Right hindlimb (tissue), 1 donor: ENCODE results near the gene RELL2.
"Not testable (repeated sequence)": the region's sequence is repeated elsewhere in the genome, so short reads cannot be mapped to it uniquely, and the experiment has no call there.

Source experiments
- DNase-seq: peaks from one replicate; pipeline ENCODE4 v3.0.0-alpha.2; 2018

Gene RELL2, protein sequence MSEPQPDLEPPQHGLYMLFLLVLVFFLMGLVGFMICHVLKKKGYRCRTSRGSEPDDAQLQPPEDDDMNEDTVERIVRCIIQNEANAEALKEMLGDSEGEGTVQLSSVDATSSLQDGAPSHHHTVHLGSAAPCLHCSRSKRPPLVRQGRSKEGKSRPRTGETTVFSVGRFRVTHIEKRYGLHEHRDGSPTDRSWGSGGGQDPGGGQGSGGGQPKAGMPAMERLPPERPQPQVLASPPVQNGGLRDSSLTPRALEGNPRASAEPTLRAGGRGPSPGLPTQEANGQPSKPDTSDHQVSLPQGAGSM

DNA sequence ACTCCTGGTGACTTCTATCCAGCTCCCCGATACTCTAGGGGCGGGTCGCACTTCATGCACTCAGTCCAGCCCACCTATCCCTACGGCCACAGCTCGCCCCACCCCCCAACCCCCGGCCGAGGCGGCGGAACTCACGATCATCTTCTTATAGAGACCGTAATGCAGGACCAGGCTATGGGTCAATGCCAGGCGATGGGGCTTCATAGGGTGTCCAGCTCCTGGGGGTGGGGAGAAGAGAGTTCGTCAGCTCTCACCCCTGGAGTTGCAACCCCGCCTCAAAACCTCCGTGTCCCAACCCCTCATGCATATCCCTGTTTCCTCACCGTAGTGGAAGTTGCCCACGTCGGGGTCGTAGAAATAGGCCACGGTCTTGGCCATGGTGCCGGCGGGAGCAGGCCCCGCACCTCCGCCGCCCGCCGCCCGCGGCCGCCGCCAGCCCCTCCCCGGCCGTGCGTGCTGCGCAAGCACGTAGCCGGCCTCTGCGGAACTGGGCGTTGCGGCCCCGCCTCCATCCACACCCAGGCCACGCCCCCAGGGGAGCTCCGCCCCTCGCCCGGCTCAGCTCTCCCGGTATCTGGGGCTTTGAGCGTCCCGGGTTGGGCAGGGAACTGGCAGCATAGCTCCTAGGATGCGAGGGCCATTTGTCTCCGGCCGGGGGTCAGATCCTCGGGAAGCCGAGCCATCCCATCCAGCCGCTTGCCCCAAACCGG is at the start of gene RELL2, which contains the start of gene HDAC3:
Gene RELL2, plus strand, starts transcription at position 585 of the 710 bp plus-strand sequence. CDS start 1,229 bp downstream, outside the sequence.
Gene HDAC3, minus strand, starts transcription at position 437 of the 710 bp plus-strand sequence. Its CDS starts 59 bp downstream, at position 378.
- peak; percentile 94 for DNase-seq

GRCh38 chr5:141590127-141590526 is 46.7 kb upstream of the RELL2 start:
- no peak for DNase-seq

DNA sequence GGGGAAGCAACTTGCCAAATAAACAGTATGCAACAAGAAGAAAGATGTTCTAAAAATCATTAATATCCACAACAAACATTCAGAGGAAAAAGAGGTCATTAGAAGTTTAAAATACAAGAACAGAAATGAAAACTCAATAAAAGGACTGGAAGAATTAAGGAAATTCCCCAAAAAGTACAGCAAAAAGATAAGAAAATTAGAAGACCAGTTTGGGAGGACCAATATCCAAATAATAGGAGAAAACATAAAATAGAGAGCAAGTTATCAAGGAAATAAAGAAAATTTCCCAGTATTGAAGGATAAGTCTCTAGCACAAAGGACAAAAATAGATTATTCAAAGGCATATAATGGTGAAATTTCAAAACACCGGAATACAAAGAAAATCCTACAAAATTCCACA is 39.9 kb upstream of the RELL2 start:
- DNase-seq: no peak

GRCh38 chr5:141597394-141597793 is 39.4 kb upstream of the RELL2 start:
- no peak for DNase-seq

- no peak for DNase-seq
Measured at GRCh38 chr5:141597814-141598213, 39.0 kb upstream of the RELL2 start.

DNA sequence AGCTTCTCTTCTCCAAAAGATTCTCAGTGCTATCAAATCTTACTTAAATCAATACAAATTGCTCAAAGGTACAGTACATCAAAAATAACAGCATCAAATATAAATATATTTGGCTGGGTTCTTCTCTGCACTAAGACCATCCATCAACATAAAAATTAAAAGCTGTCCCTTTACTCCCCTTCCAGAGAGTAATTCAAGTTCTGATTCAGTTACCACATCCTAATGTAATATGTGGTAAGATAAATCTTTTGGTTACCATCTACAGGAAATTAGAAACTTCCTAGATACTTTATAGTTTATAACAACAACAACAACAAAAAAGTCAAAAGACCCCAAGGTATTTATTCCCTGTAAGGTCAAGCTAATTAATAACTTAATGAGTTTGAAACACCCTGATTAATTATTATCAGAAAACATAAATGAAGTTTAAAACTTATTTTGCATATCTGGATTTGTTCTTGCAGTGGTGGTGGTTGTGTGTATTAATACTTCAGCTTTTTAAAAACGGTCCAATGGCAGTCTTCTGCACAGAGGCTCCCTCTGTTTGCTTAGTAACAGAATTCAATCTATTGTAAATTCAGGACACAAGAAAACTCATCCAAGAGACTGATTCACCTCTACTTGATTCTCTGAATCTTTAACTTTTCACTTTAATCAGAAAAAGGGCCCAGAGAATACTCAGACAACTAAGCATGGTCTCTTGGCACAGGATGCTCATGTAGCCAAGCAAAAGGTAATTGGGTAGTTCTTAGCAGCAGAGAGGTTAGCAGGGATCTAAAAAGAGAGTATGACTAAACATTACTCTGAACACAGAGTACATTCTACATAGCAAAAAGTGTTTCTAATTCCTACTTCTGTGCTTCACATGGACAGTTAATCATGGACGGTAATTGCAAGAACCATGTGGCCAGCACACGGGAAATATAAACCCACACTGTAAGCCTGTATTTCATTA is 38.1 kb upstream of the RELL2 start:
- DNase-seq: no peak

- DNase-seq: no peak
Measured at GRCh38 chr5:141602606-141603005, 34.2 kb upstream of the RELL2 start.

DNA sequence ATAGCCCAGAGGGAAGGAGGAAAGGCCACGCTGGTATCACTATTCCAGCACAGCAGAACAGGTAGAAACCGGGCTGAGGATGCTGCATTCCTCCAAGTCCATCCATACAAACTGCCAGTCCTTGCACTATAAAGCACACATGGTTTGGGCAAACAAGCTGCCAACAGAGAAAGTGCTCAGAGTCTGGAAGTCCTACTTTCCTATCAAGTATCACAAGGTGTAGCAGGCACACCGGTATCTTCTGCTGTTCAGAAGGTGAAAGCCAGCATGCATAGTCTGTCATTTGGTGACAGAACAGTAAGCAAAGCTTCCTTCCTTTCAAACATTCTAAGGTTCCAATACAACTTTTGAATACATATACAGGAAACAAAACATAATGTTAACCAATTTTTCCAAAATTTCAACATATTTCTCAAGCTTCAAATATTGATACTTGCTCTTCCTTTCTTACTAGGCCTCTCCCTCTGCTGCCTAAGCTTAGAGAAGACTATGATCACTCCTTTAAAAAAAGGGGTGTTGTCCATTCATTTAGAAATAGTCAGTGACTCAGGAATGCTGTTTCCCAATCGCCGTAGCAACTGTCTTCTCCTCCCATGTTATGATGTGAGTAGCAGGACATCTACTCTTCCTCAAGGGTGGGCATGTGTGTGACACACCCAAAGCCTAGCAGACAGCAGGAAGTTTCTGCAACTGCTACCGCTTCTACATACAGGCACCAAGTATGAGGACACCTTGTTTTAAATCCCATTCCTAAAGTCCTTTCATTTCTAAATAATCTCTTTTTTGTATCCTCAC is 32.7 kb upstream of the RELL2 start:
- peak; percentile 57 for DNase-seq

GRCh38 chr5:141605523-141606277 is 31.1 kb upstream of the RELL2 start:
- DNase-seq: no peak

GRCh38 chr5:141608046-141608445 is 28.8 kb upstream of the RELL2 start:
- DNase-seq: no peak

DNA sequence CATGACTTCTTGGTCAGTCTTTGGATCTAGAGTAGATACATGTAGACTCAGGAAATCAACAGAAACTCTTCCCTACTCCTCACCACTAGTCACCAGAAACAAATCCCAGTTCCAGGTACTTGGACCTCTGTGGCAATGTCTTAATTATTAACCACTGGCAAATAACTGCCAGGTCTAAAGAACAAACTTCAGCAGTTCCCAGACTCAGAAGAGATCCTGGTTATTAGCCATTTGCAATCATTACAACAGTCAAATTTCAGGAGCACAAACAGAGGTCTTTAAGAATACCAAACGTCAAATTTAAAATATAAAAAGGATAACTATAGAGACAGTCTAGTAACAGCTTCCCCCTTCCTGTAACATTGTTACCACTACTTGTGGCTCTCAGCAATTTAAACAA is 28.2 kb upstream of the RELL2 start:
- no peak for DNase-seq

GRCh38 chr5:141609044-141609443 is 27.8 kb upstream of the RELL2 start:
- no peak for DNase-seq

DNA sequence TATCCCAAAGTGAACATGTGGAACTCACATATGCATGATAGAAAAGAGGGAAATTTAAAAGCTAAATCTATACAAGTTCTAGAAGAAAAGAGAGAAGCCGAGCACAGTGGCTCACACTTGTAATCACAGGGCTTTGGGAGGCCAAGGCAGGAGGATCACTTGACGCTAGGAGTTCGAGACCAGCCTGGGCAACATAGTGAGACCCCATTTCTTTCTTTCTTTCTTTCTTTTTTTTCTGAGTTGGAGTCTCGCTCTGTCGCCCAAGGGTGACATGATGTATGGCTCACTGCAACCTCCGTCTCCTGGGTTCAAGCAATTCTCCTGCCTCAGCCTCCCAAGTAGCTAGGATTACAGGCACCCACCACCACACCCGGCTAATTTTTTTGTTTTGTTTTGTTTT is 26.9 kb upstream of the RELL2 start:
- not testable (repeated sequence) for DNase-seq

- no peak for DNase-seq
Measured at GRCh38 chr5:141611289-141611688, 25.5 kb upstream of the RELL2 start.

GRCh38 chr5:141613344-141613743 is 23.5 kb upstream of the RELL2 start:
- DNase-seq: no peak

- no peak for DNase-seq
Measured at GRCh38 chr5:141615991-141616720, 20.6 kb upstream of the RELL2 start.

GRCh38 chr5:141617128-141617527 is 19.7 kb upstream of the RELL2 start:
- no peak for DNase-seq

DNA sequence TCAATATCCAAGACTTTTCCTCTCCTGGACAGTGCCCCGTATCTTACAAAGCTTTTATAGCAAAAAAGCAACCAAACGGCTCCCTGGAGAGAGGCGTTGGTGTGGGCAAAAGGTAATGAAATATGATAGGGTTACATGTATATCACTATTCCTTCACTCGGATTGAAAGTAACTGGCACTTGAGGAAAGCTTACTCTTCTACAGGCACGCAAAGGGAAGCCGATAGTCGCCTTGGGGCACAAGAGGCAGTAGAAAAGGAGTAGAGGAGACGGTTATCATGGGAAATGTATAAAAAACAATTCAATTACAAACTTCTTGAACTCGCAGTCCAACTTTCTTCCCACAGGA is 19.1 kb upstream of the RELL2 start:
- DNase-seq: no peak

GRCh38 chr5:141618030-141618803 is 18.6 kb upstream of the RELL2 start:
- DNase-seq: no peak
